ENCODE data around the gene CAP2. TPM values are rescaled to one million over a fixed set of nuclear protein-coding genes. Genes with fewer than 3 reads are reported as not detected.
"Not testable (repeated sequence)": the region's sequence is repeated elsewhere in the genome, so short reads cannot be mapped to it uniquely, and the experiment has no call there.

The CAP2 gene
- total and polyA plus RNA-seq, 12 donors: 1.3 to 21.9 (median 11.9) TPM

- Histone ChIP-seq H3K4me3 (no peak overlapping the region), H3K4me1 (replicated peaks in 1 of 2) (no peaks in the 10 kb centered on the region), H3K9me3 (replicated peaks in 1 of 3) (no peaks in the 10 kb centered on the region), H3K36me3 (replicated peaks in 1 of 2) (no peaks in the 10 kb centered on the region), H3K27ac (no peak overlapping the region), H3K27me3 (no peaks in the 10 kb centered on the region)
- 78 to 84% (median 81%) methylated on average over 3 of the region's 3 CpGs for WGBS, 4 donors
- TF ChIP-seq POLR2A (IDR thresholded peaks at IDR 0.05) (no peak), CTCF (IDR thresholded peaks at IDR 0.05) (no peak)
- no peak for DNase-seq
- intact Hi-C loops (cut with DNase I): no loop called here
These were observed 172.0 kb downstream of the CAP2 start for GRCh38 chr6:17565399-17565798.

- H3K9me3 ChIP-seq (replicated peaks in 1 of 3): no peaks in the 10 kb centered on the region
- no peak overlapping the region for H3K4me3 ChIP-seq
- no peaks in the 10 kb centered on the region for H3K27me3 ChIP-seq
- no peak overlapping the region for H3K27ac ChIP-seq
- TF ChIP-seq CTCF (IDR thresholded peaks at IDR 0.05) (no peak), POLR2A (IDR thresholded peaks at IDR 0.05) (no peak)
- peak in 2 of 7 donors; percentile 26 to 29 for DNase-seq
- no peaks in the 10 kb centered on the region for H3K36me3 ChIP-seq (replicated peaks in 1 of 2)
- WGBS, 4 donors: 68 to 76% (median 75%) methylated on average over 8 of the region's 8 CpGs
- peaks cover 0 to 1% of the 10 kb centered on the region in 2 donors for H3K4me1 ChIP-seq (replicated peaks in 1 of 2)
- intact Hi-C loops (cut with DNase I): loop anchor here in 1 of 2 donors (10.0 kb wide), 1 partner anchor 290 kb away; the partner anchor contains the start of gene RBM24
These were observed 181.6 kb downstream of the CAP2 start for GRCh38 chr6:17574866-17575560.

DNA sequence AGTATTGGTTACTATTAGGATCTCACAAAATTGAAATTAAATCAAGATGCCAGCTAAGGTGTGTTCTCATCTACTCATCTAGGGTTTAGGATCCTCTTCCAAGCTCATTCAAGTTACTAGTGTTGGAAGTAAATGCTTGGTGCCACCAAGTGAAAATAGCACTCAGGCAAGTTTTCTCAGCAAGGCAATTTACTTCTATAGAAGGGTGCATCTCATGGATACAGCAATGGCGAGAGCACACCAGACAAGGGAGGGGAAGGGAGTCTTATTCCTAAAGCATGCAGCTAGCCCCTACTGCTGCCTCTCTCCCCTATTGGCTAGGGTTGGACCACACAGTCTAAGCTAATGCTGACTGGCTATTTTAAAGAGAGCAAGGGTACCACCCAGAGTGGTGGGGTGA is 183.7 kb downstream of the CAP2 start:
- no peak overlapping the region for H3K27ac ChIP-seq
- H3K4me3 ChIP-seq: no peak overlapping the region
- DNase-seq: no peak
- TF ChIP-seq POLR2A (IDR thresholded peaks at IDR 0.05) (no peak), CTCF (IDR thresholded peaks at IDR 0.05) (no peak)
- intact Hi-C loops (cut with DNase I): loop anchor here in 1 of 2 donors (10.0 kb wide), 1 partner anchor 292 kb away; the partner anchor contains the start of gene RBM24
- no peaks in the 10 kb centered on the region for H3K27me3 ChIP-seq
- H3K4me1 ChIP-seq (replicated peaks in 1 of 2): peaks cover 0 to 5% of the 10 kb centered on the region in 2 donors
- H3K36me3 ChIP-seq (replicated peaks in 1 of 2): no peaks in the 10 kb centered on the region
- H3K9me3 ChIP-seq (replicated peaks in 1 of 3): no peaks in the 10 kb centered on the region
- WGBS, 4 donors: 67 to 100% (median 91%) methylated on average over 1 of the region's 1 CpG

DNA sequence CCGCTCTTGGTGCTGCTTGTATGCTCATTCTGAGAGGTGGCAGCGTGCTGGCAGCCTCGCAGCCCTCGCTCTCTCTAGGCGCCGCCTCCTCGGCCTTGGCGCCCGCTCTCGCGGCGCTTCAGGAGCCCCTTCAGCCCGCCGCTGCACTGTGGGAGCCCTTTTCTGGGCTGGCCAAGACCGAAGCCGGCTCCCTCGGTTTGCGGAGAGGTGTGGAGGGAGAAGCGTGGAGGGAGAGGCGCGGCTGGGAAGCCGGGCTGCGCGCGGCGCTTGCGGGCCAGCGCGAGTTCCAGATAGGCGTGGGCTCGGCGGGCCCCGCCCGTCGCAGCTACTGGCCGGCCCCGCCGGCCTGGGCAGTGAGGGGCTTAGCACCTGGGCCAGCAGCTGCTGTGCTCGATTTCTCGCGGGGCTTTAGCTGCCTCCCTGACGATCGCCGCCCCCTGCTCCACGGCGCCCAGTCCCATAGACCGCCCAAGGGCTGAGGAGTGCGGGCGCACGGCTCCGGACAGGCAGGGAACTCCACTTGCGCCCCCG is 187.2 kb downstream of the CAP2 start:
- peak; percentile 24 to 63 (median 45) for DNase-seq
- WGBS, 4 donors: 10 to 29% (median 16%) methylated on average over 29 to 53 of the region's 53 CpGs
- peaks cover 0 to 5% of the 10 kb centered on the region in 2 donors for H3K4me1 ChIP-seq (replicated peaks in 1 of 2)
- no peaks in the 10 kb centered on the region for H3K9me3 ChIP-seq (replicated peaks in 1 of 3)
- H3K27ac ChIP-seq: peak overlapping the region in 2 of 5 donors; percentile 17 to 21
- H3K27me3 ChIP-seq: no peaks in the 10 kb centered on the region
- TF ChIP-seq CTCF (IDR thresholded peaks at IDR 0.05) (no peak), POLR2A (IDR thresholded peaks at IDR 0.05) (peak in 1 of 2 donors; percentile 15)
- no peaks in the 10 kb centered on the region for H3K36me3 ChIP-seq (replicated peaks in 1 of 2)
- peak overlapping the region in 2 of 4 donors; percentile 33 to 66 for H3K4me3 ChIP-seq
- intact Hi-C loops (cut with DNase I): loop anchor here (5.0 to 10.0 kb wide), 3 partner anchors 214 to 544 kb away; partner anchors contain the start of gene NHLRC1 (in 1 of the 2)

- not testable (repeated sequence) for H3K9me3 ChIP-seq (replicated peaks in 1 of 3); H3K36me3 ChIP-seq (replicated peaks in 1 of 2); H3K27ac ChIP-seq; H3K4me1 ChIP-seq (replicated peaks in 1 of 2); DNase-seq; H3K4me3 ChIP-seq; H3K27me3 ChIP-seq
- intact Hi-C loops (cut with DNase I): loop anchor here (5.0 to 10.0 kb wide), 3 partner anchors 214 to 544 kb away; partner anchors contain the start of gene NHLRC1 (in 1 of the 2)
- 93 to 97% (median 95%) methylated on average over 6 to 7 of the region's 7 CpGs for WGBS, 4 donors
These were observed 187.9 kb downstream of the CAP2 start for GRCh38 chr6:17581282-17581681.
